Mesothelial cell of epicardium (in vitro differentiated cells): ENCODE measurements around the gene UBE2Z. TPM values are rescaled to one million over a fixed set of nuclear protein-coding genes. Genes with fewer than 3 reads are reported as not detected.
"Not testable (repeated sequence)": the region's sequence is repeated elsewhere in the genome, so short reads cannot be mapped to it uniquely, and the experiment has no call there.

Experiments
- DNase-seq, 2 experiments: peaks; one replicate each; pipeline ENCODE4 v3.0.0; 2021; ENCODE audit warnings: low spot score in 2 of 2; ENCODE audit not compliant: unreplicated experiment in 2 of 2
- H3K27ac Mint-ChIP-seq: 2 replicates; pipeline ENCODE4 v1.8.0; 2021; ENCODE audit warnings: mixed read lengths
- H3K27me3 Mint-ChIP-seq: 2 replicates; pipeline ENCODE4 v1.8.0; 2021; ENCODE audit warnings: low read depth, mixed read lengths
- H3K36me3 Mint-ChIP-seq: 2 replicates; pipeline ENCODE4 v1.8.0; 2021; ENCODE audit warnings: mixed read lengths
- H3K4me1 Mint-ChIP-seq: 2 replicates; pipeline ENCODE4 v1.8.0; 2021; ENCODE audit warnings: mixed read lengths
- H3K4me3 Mint-ChIP-seq: 2 replicates; pipeline ENCODE4 v1.8.0; 2021; ENCODE audit warnings: mild to moderate bottlenecking, moderate library complexity, mixed read lengths
- H3K9me3 Mint-ChIP-seq: 2 replicates; pipeline ENCODE4 v1.8.0; 2021; ENCODE audit warnings: mixed read lengths
- CTCF ChIP-seq: fragments of 200-600 bp; sonication (generic); IDR thresholded peaks from one replicate; pipeline ENCODE4 v1.5.0; 2021; ENCODE audit warnings: antibody characterized with exemption; ENCODE audit not compliant: unreplicated experiment
- total RNA-seq: library from RNA; stranded (reverse); gene quantifications from 3 replicates; pipeline ENCODE4 v1.2.1, GENCODE V29; 2021

UBE2Z gene
- total RNA-seq, 1 donor from 2014 or later = 89.8 TPM

GRCh38 chr17:48871035-48871550 lies 37.1 kb upstream of the UBE2Z start:
- no peaks in the 10 kb centered on the region for H3K9me3 Mint-ChIP-seq
- H3K27ac Mint-ChIP-seq = no peak overlapping the region
- peaks cover 15% of the 10 kb centered on the region for H3K4me1 Mint-ChIP-seq
- TF ChIP-seq CTCF = no peak
- H3K4me3 Mint-ChIP-seq = no peak overlapping the region
- no peak for DNase-seq
- peaks cover 3% of the 10 kb centered on the region for H3K36me3 Mint-ChIP-seq
- H3K27me3 Mint-ChIP-seq = peaks cover 5% of the 10 kb centered on the region

DNA sequence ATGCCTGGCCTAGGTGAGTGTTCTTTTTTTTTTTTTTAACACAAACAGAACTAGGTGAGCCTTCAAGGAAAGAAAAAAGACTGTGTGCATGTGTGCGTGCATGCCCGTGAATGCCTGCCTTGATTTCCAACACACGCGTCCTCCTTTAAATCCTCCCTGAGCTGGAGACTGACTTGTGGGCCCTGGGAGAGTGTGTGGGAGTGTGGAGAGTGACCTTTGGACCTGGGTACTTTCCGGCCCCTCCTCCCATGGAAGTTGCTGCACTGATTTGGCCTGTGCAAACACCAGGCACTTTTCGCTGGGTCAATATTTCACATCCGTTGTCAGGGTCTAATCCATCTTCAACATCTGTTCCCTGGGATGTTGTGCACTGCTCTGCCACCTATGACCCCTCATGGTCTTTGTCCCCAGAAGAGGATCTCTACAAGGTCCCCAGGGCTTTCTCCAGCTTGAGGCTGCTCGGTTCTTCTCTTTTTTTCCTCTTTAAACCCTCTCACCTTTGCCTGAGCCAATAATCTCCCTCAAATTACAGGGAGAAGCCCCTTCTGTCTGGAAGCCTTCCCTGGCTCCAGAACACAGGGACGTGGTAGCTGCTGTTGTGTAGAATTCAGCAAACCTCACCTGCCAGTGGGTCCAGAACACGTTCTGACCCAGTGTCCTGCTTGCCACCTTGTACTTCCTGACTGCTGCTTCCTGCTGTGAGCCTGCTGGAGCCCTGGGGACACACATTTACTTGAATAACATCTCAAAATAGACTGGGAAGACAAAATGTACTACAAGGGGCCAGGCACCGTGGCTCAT lies 36.5 kb upstream of the UBE2Z start:
- TF ChIP-seq CTCF = no peak
- Mint-ChIP-seq H3K4me3 (no peak overlapping the region), H3K36me3 (no peaks in the 10 kb centered on the region), H3K27ac (no peak overlapping the region), H3K9me3 (no peaks in the 10 kb centered on the region), H3K27me3 (peaks cover 8% of the 10 kb centered on the region), H3K4me1 (peaks cover 15% of the 10 kb centered on the region)
- DNase-seq = no peak

DNA sequence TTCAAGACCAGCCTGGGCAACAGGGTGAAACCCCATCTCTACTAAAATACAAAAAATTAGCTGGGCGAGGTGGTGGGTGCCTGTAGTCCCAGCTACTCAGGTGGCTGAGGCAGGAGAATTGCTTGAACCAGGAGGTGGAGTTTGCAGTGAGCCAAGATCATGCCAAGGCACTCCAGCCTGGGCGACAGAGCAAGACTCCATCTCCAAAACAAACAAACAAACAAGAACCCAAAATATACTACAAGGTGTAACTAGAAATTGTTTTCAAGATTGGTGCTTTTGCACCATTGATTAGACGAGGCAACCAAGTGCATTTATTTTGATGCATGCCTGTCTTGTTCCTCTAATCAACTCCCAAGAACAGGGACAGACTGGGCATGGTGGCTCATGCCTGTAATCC lies 35.8 kb upstream of the UBE2Z start:
- H3K27ac Mint-ChIP-seq, H3K36me3 Mint-ChIP-seq, DNase-seq, H3K4me3 Mint-ChIP-seq, H3K27me3 Mint-ChIP-seq, H3K9me3 Mint-ChIP-seq: not testable (repeated sequence)
- peaks cover 15% of the 10 kb centered on the region for H3K4me1 Mint-ChIP-seq

DNA sequence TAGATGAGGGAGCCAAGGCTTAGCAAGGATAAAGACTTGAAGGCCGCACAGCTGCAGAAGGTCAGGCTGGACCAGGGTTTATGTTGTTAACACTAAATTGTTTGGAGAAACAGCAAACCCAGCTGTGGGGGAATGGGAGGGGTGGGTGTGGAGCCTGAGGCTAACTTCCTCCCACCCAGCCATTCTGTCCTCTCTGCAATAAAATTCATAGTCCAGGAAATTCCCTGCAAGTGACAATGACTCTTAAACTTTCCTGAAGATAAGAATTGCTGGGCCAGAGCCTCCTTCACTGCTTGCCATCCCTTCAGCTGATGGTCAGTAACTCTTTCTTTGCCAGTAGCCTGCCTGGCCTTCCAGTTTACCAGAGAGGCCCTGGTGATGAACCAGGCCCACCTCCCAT lies 35.0 kb upstream of the UBE2Z start:
- Mint-ChIP-seq H3K9me3 (no peaks in the 10 kb centered on the region), H3K4me1 (peaks cover 15% of the 10 kb centered on the region), H3K27me3 (peaks cover 8% of the 10 kb centered on the region), H3K4me3 (no peak overlapping the region), H3K27ac (no peak overlapping the region), H3K36me3 (no peaks in the 10 kb centered on the region)
- no peak for TF ChIP-seq CTCF
- DNase-seq = no peak

- no peak for TF ChIP-seq CTCF
- H3K4me3 Mint-ChIP-seq = no peak overlapping the region
- no peak for DNase-seq
- no peaks in the 10 kb centered on the region for H3K36me3 Mint-ChIP-seq
- no peaks in the 10 kb centered on the region for H3K9me3 Mint-ChIP-seq
- H3K4me1 Mint-ChIP-seq = peaks cover 15% of the 10 kb centered on the region
- H3K27me3 Mint-ChIP-seq = peaks cover 8% of the 10 kb centered on the region
- peak overlapping the region; percentile 31 for H3K27ac Mint-ChIP-seq
Measured at GRCh38 chr17:48873696-48874443, 34.3 kb upstream of the UBE2Z start.
